Measurements from ENCODE around the gene OR10AG1.

OR10AG1 gene

GRCh38 chr11:55969845-55970244, at the start of gene OR10AG1:
Gene OR10AG1 (minus strand): TSS chr11:55969945. CDS start chr11:55969907, 38 bp downstream.
- DNase-seq = no peak

- no peak for DNase-seq
These were observed 44.1 kb upstream of the OR10AG1 start for GRCh38 chr11:56013805-56014204.

- DNase-seq = no peak
These were observed 41.0 kb upstream of the OR10AG1 start for GRCh38 chr11:56010716-56011115.

- no peak for DNase-seq
These were observed 24.8 kb upstream of the OR10AG1 start, which contains the start of gene OR5F1 for GRCh38 chr11:55994525-55994924. Gene OR5F1 (minus strand): TSS chr11:55994625. CDS start chr11:55994625, 0 bp downstream.

GRCh38 chr11:55970935-55971334, 1.2 kb upstream of the OR10AG1 start:
- DNase-seq = no peak

DNA sequence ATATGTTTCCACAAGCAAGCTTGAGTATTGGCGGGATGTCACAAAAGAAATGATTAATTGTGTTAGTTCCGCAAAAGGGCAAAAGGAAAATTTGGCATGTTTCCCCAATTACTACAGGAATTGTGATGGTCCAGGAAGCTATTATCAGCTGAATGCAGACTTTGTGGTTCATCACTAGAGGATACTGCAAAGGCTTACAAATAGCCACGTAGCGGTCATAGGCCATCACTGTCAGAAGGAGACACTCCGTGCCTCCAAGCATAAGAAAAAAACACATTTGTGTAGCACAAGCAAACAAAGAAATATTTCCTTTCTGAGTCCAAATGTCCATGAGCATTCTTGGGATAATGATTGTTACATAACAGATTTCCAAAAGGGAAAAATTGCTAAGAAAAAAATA, 1.8 kb downstream of the OR10AG1 start:
- no peak for DNase-seq

- no peak for DNase-seq
These were observed 3.4 kb downstream of the OR10AG1 start for GRCh38 chr11:55966391-55966790.

GRCh38 chr11:55956521-55956920, 13.2 kb downstream of the OR10AG1 start:
- DNase-seq = no peak

DNA sequence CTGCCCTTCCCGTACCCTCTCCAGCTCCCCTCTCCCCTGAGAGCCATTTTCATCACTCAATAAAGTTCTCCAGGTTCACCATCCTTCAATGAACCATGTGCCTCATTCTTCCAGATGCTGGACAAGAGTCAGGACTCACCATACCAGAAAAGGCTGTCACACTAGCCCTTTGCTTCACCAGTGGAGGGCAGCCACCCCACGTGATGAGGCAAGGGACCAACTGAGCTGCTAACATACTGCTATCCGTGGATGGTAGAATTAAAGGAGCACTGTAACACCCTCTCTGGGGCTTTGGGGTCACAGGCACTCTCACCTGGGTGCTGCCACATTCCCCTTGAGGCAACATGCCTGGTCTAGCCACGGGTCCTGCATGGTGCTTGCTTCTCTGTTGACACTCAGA, 20.4 kb downstream of the OR10AG1 start:
- DNase-seq = no peak

GRCh38 chr11:55942785-55943392, 26.9 kb downstream of the OR10AG1 start:
- no peak for DNase-seq

DNA sequence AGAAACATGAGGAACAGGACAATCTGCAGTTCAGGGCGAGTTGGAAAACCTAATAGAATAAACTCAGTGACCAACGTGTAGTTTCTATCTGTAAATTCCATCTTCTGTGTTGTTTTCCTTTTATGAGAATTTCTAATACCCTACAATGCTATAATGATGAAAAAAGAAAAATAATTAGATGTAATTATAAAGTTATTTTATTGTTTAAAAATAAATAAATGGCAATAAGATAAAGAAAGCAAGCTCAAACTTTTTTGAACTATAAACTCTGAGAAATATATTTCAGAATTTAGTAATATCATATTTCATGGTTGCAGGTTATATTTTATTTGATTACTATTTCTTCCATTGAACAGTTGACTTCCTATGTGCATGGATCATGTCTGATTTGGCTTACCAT, 33.4 kb downstream of the OR10AG1 start, which contains the start of gene OR5I1:
TSS of gene OR5I1 (minus strand) at position 101 of the 400 bp plus-strand sequence. CDS start at position 101, 0 bp downstream.
- DNase-seq = no peak

DNA sequence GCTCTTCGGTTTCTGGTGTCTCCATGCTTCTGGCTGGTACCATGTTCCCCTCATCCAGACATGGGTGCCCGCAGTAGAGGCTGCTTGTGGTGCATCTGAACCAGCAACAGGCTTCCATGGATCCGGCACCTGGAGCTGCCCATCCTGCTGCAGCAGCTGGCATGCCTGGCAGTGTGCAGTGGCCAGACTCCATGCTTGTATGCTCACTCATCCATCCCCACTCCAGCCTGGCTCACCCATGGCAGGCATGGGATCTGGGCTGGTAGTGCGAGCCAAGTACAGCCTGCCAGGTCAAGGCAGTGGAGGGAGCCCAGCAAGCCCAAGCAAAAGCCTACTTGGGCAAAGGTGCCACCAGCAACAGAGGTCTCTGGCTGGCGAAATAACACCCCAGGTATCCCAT, 49.2 kb downstream of the OR10AG1 start:
- no peak for DNase-seq

Data from nucleus accumbens (tissue), 56 donors.